ENCODE results near the gene TP53BP2. TPM values are rescaled to one million over a fixed set of nuclear protein-coding genes. Genes with fewer than 3 reads are reported as not detected.
"Not testable (repeated sequence)": the region's sequence is repeated elsewhere in the genome, so short reads cannot be mapped to it uniquely, and the experiment has no call there.

TP53BP2 gene
- total and polyA plus RNA-seq, 2 donors, result 15.4 to 42.8 TPM

DNA sequence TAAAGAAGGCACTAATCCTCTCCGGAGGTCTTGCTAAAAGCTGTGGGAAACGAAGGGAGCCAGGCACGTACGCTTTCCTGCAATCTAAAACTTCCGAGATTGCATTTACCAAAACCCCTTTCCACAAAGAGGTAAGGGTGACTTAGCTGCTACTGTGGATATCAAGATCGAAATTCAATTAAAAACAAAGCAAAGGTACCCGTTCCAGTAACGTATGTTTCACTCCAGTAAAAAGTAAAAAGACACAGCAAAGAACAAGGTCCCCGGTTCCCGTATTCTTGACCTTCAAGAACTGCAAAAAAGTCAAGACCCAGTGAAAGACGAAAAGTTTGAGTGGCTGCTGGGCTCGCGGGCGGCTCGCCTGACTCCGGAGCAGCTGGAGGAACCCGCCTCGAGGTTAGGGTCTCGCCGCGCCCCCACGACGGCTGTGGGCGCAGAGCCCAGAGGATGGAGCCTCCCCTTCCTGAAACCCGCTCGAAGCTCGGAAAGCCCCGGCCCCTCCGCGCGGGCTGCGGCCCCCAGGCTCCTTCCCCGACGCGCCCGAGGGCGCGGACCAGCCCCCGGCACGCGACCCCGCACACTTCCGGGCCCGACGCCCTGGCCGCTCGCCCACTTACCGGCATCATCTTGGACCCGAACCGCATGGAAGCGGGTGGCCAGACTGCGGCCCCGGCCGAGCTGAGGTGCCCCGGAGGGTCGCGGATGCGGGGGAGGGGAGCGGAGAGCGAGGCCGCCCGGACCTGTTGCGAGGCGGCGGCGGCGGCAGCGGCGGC is 524 bp downstream of the TP53BP2 start:
- H3K4me1 ChIP-seq (ENCODE audit: insufficient read depth), result no peaks in the 10 kb centered on the region
- peak overlapping the region; percentile 94 for H3K4me3 ChIP-seq (ENCODE audit: low read depth, low read length)
- H3K27ac ChIP-seq (ENCODE audit: low read depth), result peak overlapping the region; percentile 99
- DNase-seq (ENCODE audit: extremely low spot score), result peak; percentile 39
- under 1% methylated on average over 69 of the region's 69 CpGs for WGBS
- H3K36me3 ChIP-seq (ENCODE audit: insufficient read depth), result no peaks in the 10 kb centered on the region

DNA sequence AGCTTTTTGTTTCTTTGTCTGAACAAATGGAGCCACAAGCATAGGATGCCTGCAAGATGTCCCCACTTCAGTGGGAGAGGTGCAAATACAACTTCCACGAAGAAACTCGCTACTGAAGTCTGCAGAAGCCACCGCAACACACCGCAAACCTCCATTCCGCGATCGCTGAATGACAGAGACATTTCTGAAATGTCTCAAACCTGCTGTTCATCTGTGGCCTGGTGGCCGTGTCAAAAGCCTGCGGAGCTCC is 1.0 kb downstream of the TP53BP2 start:
- H3K4me3 ChIP-seq (ENCODE audit: low read depth, low read length), result peak overlapping the region; percentile 94
- DNase-seq (ENCODE audit: extremely low spot score), result no peak
- H3K4me1 ChIP-seq (ENCODE audit: insufficient read depth), result no peaks in the 10 kb centered on the region
- WGBS, result 2% methylated on average over 9 of the region's 9 CpGs
- H3K27ac ChIP-seq (ENCODE audit: low read depth), result peak overlapping the region; percentile 99
- no peaks in the 10 kb centered on the region for H3K36me3 ChIP-seq (ENCODE audit: insufficient read depth)

DNA sequence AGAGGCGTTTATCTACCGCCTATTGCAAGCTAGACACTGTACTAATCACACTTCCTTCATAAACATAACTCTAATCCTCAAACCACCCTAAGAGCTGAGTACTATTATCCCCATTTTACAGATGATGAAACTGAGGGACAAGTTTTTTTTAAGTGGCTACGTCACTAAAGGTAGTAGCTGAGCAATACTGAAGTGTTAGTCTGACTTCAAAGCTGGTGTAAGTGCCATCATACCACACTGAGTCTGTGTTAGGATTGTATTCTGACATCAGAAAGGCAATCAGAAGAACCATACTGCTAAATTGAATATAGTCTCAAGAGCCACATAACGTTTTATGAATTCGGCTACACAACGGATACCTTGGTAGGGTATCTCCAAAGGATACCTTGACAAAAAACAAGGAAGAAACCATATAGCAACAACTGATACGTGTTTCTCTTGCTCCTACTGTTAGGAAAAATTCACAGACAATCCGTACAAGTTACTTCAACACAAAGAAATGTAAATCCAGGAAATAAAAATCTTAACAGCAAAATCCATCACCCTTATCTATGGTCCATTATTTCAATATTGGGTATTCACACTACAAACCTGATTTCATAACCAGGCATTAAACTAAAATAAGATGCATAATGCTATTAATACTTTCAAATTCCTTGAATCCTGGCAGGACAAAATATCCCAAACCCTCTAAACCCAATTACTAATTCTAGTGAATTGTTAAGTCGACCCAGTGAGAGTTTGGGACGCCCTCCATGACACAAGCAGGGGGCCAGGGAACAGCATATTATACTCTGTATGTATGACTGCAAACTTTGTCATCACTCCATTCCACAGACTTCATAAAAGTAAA is 1.6 kb downstream of the TP53BP2 start:
- 66% methylated on average over 10 of the region's 10 CpGs for WGBS
- DNase-seq (ENCODE audit: extremely low spot score), result no peak
- no peaks in the 10 kb centered on the region for H3K4me1 ChIP-seq (ENCODE audit: insufficient read depth)
- H3K4me3 ChIP-seq (ENCODE audit: low read depth, low read length), result peak overlapping the region; percentile 94
- H3K36me3 ChIP-seq (ENCODE audit: insufficient read depth), result no peaks in the 10 kb centered on the region
- H3K27ac ChIP-seq (ENCODE audit: low read depth), result no peak overlapping the region

DNA sequence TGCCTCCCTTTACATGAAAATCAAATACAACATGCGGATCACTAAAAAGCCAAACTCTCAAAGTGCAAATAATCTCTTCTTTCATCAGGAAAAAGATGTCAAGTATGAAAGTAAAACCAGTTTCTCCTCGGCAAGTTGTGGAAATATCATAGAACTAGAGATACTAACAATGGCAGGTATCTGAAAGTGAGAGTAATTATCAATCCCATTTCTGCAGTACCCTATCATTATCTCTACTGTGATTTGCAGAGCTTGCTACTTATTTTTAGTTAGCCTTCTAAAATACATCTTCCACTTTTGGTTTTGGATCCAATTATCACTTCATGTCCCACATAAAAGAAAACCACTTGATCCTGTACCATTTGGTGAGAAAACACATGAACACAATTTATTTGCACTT is 3.0 kb downstream of the TP53BP2 start:
- Histone ChIP-seq H3K4me1 (ENCODE audit: insufficient read depth) (peaks cover 2% of the 10 kb centered on the region), H3K36me3 (ENCODE audit: insufficient read depth) (no peaks in the 10 kb centered on the region), H3K27ac (ENCODE audit: low read depth) (no peak overlapping the region), H3K4me3 (ENCODE audit: low read depth, low read length) (no peak overlapping the region)
- WGBS, result 81% methylated on average over 2 of the region's 2 CpGs
- DNase-seq (ENCODE audit: extremely low spot score), result no peak

DNA sequence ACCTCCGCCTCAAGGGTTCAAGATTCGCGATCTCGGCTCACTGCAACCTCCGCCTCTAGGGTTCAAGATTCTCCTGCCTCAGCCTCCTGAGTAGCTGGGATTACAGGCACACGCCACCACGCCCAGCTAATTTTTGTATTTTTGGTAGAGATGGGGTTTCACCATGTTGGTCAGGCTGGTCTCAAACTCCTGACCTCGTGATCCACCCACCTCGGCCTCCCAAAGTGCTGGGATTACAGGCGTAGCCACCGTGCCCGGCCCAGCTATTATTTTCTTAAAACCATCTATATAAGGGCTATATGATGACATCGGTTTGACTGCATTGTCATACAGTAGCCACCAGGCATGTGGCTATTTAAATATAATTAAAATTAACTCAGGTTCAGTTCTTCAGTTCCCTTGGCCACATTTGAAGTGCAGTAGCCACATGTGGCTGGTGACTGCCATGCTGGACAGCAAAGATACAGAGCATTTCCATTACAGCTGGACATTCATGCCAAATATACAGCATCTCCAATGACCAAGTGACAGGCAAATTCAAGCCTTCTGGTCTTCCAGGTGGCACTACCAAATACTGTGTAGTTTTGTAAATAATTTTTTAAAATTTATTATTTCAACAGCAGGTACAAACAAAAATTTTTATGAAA is 3.6 kb downstream of the TP53BP2 start:
- not testable (repeated sequence) for H3K36me3 ChIP-seq (ENCODE audit: insufficient read depth); H3K4me3 ChIP-seq (ENCODE audit: low read depth, low read length); H3K27ac ChIP-seq (ENCODE audit: low read depth); H3K4me1 ChIP-seq (ENCODE audit: insufficient read depth); DNase-seq (ENCODE audit: extremely low spot score)
- WGBS, result 97% methylated on average over 13 of the region's 13 CpGs

DNA sequence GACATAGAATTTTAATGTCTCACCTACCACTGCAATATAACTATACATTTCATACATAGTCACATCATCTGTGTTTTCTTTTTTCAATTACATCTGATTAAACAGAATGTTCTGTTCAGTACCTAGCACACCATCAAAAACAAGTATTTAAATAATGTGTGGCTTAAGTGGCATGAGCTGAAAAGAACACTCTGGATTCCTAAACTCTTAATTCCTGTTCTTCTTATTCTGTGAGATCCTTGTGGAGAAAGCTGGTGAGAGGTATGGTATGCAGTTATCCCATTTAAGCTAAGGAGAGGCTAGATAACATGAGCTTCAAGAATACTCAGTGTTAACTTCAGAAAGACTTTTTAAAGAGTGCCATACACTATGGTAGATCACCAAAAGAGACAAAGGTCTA is 5.5 kb downstream of the TP53BP2 start:
- no peak overlapping the region for H3K27ac ChIP-seq (ENCODE audit: low read depth)
- H3K36me3 ChIP-seq (ENCODE audit: insufficient read depth), result no peaks in the 10 kb centered on the region
- H3K4me3 ChIP-seq (ENCODE audit: low read depth, low read length), result no peak overlapping the region
- H3K4me1 ChIP-seq (ENCODE audit: insufficient read depth), result peaks cover 9% of the 10 kb centered on the region
- no peak for DNase-seq (ENCODE audit: extremely low spot score)

DNA sequence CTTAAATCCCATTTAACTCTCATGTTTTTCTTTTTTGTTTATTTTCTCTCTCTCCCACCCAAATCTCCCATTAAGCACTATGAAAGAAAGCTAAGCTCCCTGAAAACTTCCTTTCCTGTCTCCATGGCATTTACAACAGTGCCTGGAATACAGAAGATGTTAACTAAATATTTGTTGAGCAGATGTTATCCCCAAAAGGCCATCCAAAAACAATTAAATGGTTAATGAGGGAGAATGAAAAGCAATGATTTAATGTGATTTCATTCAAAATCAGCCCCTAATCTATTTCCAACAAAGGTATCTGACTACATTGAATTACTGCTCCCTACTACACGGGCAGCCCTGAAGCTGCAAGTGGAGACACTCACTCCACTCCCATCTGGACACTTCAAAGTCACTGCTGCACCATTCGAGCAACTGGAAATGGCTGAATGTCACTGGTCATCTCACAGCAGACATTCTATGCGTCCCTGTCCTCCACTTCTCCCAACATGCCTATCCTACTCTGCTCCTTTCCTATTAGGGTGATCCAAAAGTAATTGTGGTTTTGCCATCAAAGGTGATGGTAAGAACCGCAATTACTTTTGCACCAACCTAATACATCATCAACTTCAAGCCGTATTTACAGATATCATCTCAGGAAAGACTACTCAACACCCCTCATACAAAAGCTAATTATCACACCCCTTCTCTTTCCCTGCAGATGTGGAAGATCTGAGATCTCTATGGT is 7.5 kb downstream of the TP53BP2 start:
- no peak overlapping the region for H3K4me3 ChIP-seq (ENCODE audit: low read depth, low read length)
- no peak overlapping the region for H3K27ac ChIP-seq (ENCODE audit: low read depth)
- WGBS, result 79% methylated on average over 5 of the region's 5 CpGs
- H3K36me3 ChIP-seq (ENCODE audit: insufficient read depth), result no peaks in the 10 kb centered on the region
- peaks cover 9% of the 10 kb centered on the region for H3K4me1 ChIP-seq (ENCODE audit: insufficient read depth)
- no peak for DNase-seq (ENCODE audit: extremely low spot score)

DNA sequence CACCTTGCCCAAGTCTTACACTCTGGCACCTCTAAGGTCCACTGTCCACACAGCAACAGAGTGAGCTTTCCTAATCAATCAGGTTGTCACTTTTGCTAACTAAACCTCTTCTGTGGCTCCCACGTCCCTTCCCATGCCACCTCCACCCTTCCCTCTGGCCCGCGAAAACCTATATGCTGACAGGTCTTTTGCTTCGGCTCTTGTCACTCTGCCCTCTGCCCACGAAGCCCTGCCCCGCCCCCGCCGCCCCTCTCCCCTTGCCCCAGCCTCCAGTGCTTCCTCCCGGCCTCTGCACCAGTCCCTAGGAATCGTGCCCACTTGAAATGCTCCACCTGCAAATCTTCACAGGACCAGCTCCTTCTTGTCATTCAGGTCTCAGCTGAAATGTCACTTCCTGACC is 8.1 kb downstream of the TP53BP2 start:
- Histone ChIP-seq H3K36me3 (ENCODE audit: insufficient read depth) (no peaks in the 10 kb centered on the region), H3K27ac (ENCODE audit: low read depth) (no peak overlapping the region), H3K4me1 (ENCODE audit: insufficient read depth) (peaks cover 9% of the 10 kb centered on the region), H3K4me3 (ENCODE audit: low read depth, low read length) (no peak overlapping the region)
- 74% methylated on average over 10 of the region's 10 CpGs for WGBS
- DNase-seq (ENCODE audit: extremely low spot score), result no peak

DNA sequence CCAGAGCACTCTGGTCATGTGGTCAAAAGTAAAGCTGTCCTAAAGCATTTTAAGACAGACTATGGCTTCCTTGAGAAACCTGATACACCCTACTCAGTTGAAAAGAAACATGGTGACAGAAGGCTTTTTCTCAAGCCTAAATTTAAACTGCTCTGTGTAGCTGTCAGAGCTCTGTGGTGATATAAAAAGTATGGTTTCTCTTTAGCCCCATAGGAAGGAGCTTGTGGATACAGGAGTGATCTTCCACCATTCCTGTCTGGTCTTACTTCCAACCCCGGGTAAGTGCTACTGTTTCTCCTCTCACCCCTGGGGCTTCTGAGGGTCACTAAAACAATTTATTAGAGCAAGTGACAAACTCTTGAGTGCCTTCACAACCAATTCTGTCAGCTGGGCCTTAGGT is 8.5 kb downstream of the TP53BP2 start:
- Histone ChIP-seq H3K27ac (ENCODE audit: low read depth) (no peak overlapping the region), H3K4me1 (ENCODE audit: insufficient read depth) (peaks cover 13% of the 10 kb centered on the region)

DNA sequence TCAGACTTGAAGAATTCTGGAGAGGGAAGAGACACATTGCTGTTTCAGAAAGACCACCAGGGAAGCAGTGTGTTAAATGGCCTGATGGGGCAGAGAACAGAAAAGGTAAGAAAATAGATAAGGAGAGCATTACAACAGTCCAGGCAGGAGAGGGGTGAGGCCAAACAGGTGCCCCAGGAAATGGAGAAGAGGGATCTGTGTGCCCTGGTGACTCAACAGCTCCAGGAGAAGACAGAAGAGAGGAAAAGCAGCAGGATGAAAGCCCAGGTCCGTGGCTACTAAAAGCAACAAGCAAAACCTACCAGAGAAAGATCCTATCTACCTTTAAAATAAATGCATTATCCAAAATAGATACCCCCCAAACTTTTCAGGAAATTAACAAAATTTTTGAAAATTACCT is 9.2 kb downstream of the TP53BP2 start:
- H3K27ac ChIP-seq (ENCODE audit: low read depth), result no peak overlapping the region
- WGBS, result 84% methylated on average over 1 of the region's 1 CpG
- no peaks in the 10 kb centered on the region for H3K36me3 ChIP-seq (ENCODE audit: insufficient read depth)
- H3K4me1 ChIP-seq (ENCODE audit: insufficient read depth), result peaks cover 13% of the 10 kb centered on the region
- H3K4me3 ChIP-seq (ENCODE audit: low read depth, low read length), result no peak overlapping the region
- no peak for DNase-seq (ENCODE audit: extremely low spot score)

More for the DNA sequence above, 8.5 kb downstream of the TP53BP2 start:
- DNase-seq (ENCODE audit: extremely low spot score), result no peak
- no peaks in the 10 kb centered on the region for H3K36me3 ChIP-seq (ENCODE audit: insufficient read depth)
- no peak overlapping the region for H3K4me3 ChIP-seq (ENCODE audit: low read depth, low read length)
- WGBS, result 55% methylated on average over 1 of the region's 1 CpG

DNA sequence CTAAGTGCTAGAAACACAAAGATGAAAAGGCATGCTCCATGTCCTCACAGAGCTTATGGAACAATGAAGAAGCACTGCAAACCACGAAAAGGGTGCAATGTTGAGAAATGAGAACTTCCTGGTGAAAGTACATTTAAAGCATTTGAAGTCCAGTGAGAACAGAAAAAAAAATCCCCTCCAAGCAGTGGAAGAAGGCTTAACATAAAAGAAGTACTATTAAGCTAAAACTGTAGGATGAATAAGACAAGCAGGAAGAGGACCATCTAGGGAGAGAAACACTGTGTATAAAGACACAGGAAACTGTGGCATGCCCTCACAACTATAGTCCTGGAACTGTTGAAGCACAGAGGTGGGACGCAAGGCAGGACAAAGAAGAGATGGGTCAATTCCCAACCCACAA is 10.0 kb downstream of the TP53BP2 start:
- Histone ChIP-seq H3K27ac (ENCODE audit: low read depth) (no peak overlapping the region), H3K4me3 (ENCODE audit: low read depth, low read length) (no peak overlapping the region), H3K36me3 (ENCODE audit: insufficient read depth) (no peaks in the 10 kb centered on the region), H3K4me1 (ENCODE audit: insufficient read depth) (peaks cover 13% of the 10 kb centered on the region)
- 84% methylated on average over 2 of the region's 2 CpGs for WGBS
- DNase-seq (ENCODE audit: extremely low spot score), result no peak

DNA sequence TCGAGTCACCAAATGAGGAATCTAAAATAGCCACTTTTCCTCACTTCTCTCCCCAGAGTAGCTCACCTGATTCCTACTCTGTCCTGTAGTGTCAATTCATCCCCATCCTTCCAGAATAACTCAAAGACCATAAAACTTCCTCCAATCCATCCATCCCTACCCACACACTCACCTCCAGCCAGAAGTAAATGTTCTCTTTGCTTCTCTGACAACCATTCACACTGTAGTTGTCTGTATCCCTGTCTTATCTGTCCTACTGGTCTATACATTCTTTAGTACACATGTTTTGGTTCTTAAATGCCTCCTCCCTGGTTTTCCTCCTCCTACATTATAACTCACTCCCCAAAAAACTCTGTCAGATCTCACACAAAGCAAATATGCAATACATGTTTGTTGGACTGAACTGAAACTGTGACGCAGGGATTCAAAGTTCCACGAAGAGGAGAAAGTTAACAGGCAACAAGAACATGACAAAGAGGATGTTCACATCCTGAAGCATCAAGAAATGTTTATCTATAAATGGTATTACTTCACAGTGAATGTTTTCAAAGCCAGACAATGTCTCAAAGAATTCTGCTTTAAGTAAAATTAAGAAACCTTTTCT is 11.0 kb downstream of the TP53BP2 start:
- Histone ChIP-seq H3K36me3 (ENCODE audit: insufficient read depth) (no peaks in the 10 kb centered on the region), H3K4me1 (ENCODE audit: insufficient read depth) (peaks cover 13% of the 10 kb centered on the region), H3K27ac (ENCODE audit: low read depth) (peak overlapping the region; percentile 10), H3K4me3 (ENCODE audit: low read depth, low read length) (no peak overlapping the region)
- 52% methylated on average over 3 of the region's 3 CpGs for WGBS
- DNase-seq (ENCODE audit: extremely low spot score), result no peak

DNA sequence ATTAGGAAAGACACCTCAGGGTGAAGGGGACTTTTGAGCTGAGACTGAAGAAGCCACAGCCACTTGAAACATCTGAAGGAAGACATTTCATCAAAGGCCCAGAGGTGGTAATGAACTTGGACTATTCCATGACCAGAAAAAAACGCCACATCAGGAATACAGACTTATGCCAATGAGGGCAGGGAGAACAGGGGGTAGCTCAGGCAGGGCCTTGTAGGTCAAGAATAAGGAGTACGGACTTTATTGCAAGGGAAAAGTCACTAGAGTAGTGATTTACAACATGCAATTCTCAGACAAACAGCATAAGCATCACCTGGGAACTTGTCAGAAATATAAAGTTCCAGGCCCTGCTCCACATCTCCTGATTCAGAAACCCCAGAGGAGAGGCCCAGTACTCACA is 11.8 kb downstream of the TP53BP2 start:
- Histone ChIP-seq H3K36me3 (ENCODE audit: insufficient read depth) (no peaks in the 10 kb centered on the region), H3K4me3 (ENCODE audit: low read depth, low read length) (no peak overlapping the region), H3K27ac (ENCODE audit: low read depth) (no peak overlapping the region), H3K4me1 (ENCODE audit: insufficient read depth) (peaks cover 13% of the 10 kb centered on the region)
- DNase-seq (ENCODE audit: extremely low spot score), result no peak
- 94% methylated on average over 2 of the region's 2 CpGs for WGBS
